Neural progenitor cell (in vitro differentiated cells): ENCODE measurements around the gene ANKS1B.

Experiments
- CTCF ChIP-seq: fragments of 200-600 bp; sonication (generic); IDR thresholded peaks from 2 replicates; pipeline ENCODE4 v1.5.1; 2017; ENCODE audit warnings: antibody characterized with exemption, mild to moderate bottlenecking
- EZH2 ChIP-seq: fragments of 200-600 bp; sonication (generic); IDR thresholded peaks from 2 replicates; pipeline ENCODE4 v1.6.1; 2017; ENCODE audit warnings: antibody characterized with exemption, mild to moderate bottlenecking, moderate library complexity
- EZH2phosphoT487 ChIP-seq: fragments of 200-600 bp; sonication (generic); IDR thresholded peaks from 2 replicates; pipeline ENCODE4 v1.6.1; 2017; ENCODE audit warnings: antibody characterized with exemption

GRCh38 chr12:99223579-99223978 lies 761.2 kb downstream of the ANKS1B start:
- TF ChIP-seq CTCF, result no peak
- no peak for TF ChIP-seq EZH2phosphoT487
- no peak for TF ChIP-seq EZH2
